GM23338 (cell line): ENCODE results near the gene SMIM44. TPM values are rescaled to one million over a fixed set of nuclear protein-coding genes. Genes with fewer than 3 reads are reported as not detected.

Experiments
- ATAC-seq: fragments of 200-7000 bp; cut with Tn5 transposase; 3 replicates; pipeline ENCODE4 v1.9.1; 2020
- DNase-seq: peaks from one replicate; pipeline ENCODE4 v3.0.0-alpha.2; 2015; ENCODE audit warnings: low spot score
- H2AFZ ChIP-seq: fragments of 200-600 bp; sonication (generic); 2 replicates; pipeline ENCODE4 v1.8.0; 2016; ENCODE audit warnings: antibody characterized with exemption, mild to moderate bottlenecking, moderate library complexity
- H3F3A ChIP-seq: fragments of 200-600 bp; sonication (generic); replicated peaks from 2 replicates; pipeline ENCODE4 v1.8.0; 2017; ENCODE audit warnings: antibody characterized with exemption, mixed run types, low read depth
- H3K27ac ChIP-seq: fragments of 200-600 bp; sonication (generic); 2 replicates; pipeline ENCODE4 v1.6.1; 2016; ENCODE audit warnings: low read depth
- H3K27me3 ChIP-seq: fragments of 200-600 bp; sonication (generic); 2 replicates; pipeline ENCODE4 v1.8.0; 2016; ENCODE audit warnings: mild to moderate bottlenecking, mixed run types, moderate library complexity; ENCODE audit not compliant: insufficient read depth
- H3K36me3 ChIP-seq: fragments of 200-600 bp; sonication (generic); 2 replicates; pipeline ENCODE4 v1.8.0; 2016; ENCODE audit warnings: mild to moderate bottlenecking; ENCODE audit not compliant: insufficient read depth
- H3K4me1 ChIP-seq: fragments of 200-600 bp; sonication (generic); 2 replicates; pipeline ENCODE4 v1.8.0; 2016; ENCODE audit warnings: mild to moderate bottlenecking, moderate library complexity; ENCODE audit not compliant: insufficient read depth
- H3K4me2 ChIP-seq: fragments of 200-600 bp; sonication (generic); 2 replicates; pipeline ENCODE4 v1.7.1; 2017; ENCODE audit warnings: mixed run types
- H3K4me3 ChIP-seq: fragments of 200-600 bp; sonication (generic); 2 replicates; pipeline ENCODE4 v1.6.1; 2016; ENCODE audit warnings: mixed run types
- H3K79me2 ChIP-seq: fragments of 200-600 bp; sonication (generic); replicated peaks from 2 replicates; pipeline ENCODE4 v1.8.0; 2017; ENCODE audit warnings: mild to moderate bottlenecking; ENCODE audit not compliant: insufficient read depth
- H3K9me2 ChIP-seq: fragments of 200-600 bp; sonication (generic); 2 replicates; pipeline ENCODE4 v1.8.0; 2017; ENCODE audit not compliant: insufficient read depth
- H4K20me1 ChIP-seq: fragments of 200-600 bp; sonication (generic); replicated peaks from 2 replicates; pipeline ENCODE4 v1.8.0; 2017; ENCODE audit warnings: mild to moderate bottlenecking; ENCODE audit not compliant: insufficient read depth
- H3K27ac Mint-ChIP-seq: 2 replicates; pipeline ENCODE4 v1.8.0; 2020; ENCODE audit warnings: inconsistent platforms, mild to moderate bottlenecking, moderate library complexity, mixed read lengths
- H3K27me3 Mint-ChIP-seq: 3 replicates; pipeline ENCODE4 v1.8.0; 2022; ENCODE audit warnings: low read depth, mild to moderate bottlenecking, moderate library complexity, mixed read lengths, inconsistent platforms; ENCODE audit not compliant: insufficient read depth, poor library complexity
- H3K36me3 Mint-ChIP-seq: 3 replicates; pipeline ENCODE4 v1.8.0; 2021; ENCODE audit warnings: low read depth, mild to moderate bottlenecking, inconsistent platforms, moderate library complexity, mixed read lengths
- H3K4me1 Mint-ChIP-seq: 3 replicates; pipeline ENCODE4 v1.8.0; 2020; ENCODE audit warnings: mild to moderate bottlenecking, inconsistent platforms, mixed read lengths
- H3K4me3 Mint-ChIP-seq: 3 replicates; pipeline ENCODE4 v1.8.0; 2021; ENCODE audit warnings: moderate library complexity, mild to moderate bottlenecking, inconsistent platforms, mixed read lengths
- H3K9me3 Mint-ChIP-seq: 3 replicates; pipeline ENCODE4 v1.8.0; 2020; ENCODE audit warnings: moderate library complexity, mild to moderate bottlenecking, inconsistent platforms, mixed read lengths
- CREB1 ChIP-seq: fragments of 250-450 bp; sonication (Bioruptor Pico); IDR thresholded peaks from 2 replicates; pipeline ENCODE4 v1.5.0; 2020; ENCODE audit warnings: low read depth, mild to moderate bottlenecking, moderate library complexity
- ETS1 ChIP-seq: IDR thresholded peaks from 2 replicates; pipeline ENCODE4 v1.6.1; 2016; ENCODE audit warnings: antibody characterized with exemption
- EZH2 ChIP-seq: fragments of 200-600 bp; sonication (generic); IDR thresholded peaks from one replicate; pipeline ENCODE4 v1.8.0; 2017; ENCODE audit warnings: antibody characterized with exemption, mild to moderate bottlenecking, low read depth; ENCODE audit not compliant: unreplicated experiment
- EZH2phosphoT487 ChIP-seq: fragments of 200-600 bp; sonication (generic); IDR thresholded peaks from one replicate; pipeline ENCODE4 v1.8.1; 2018; ENCODE audit warnings: antibody characterized with exemption; ENCODE audit not compliant: unreplicated experiment
- JUNB ChIP-seq: IDR thresholded peaks from one replicate; pipeline ENCODE4 v1.6.1; 2016; ENCODE audit warnings: antibody characterized with exemption; ENCODE audit not compliant: unreplicated experiment
- POLR2AphosphoS5 ChIP-seq: IDR thresholded peaks from 2 replicates; pipeline ENCODE4 v1.6.1; 2016; ENCODE audit warnings: antibody characterized with exemption, low read depth
- REST ChIP-seq: IDR thresholded peaks from one replicate; pipeline ENCODE4 v1.6.1; 2018; ENCODE audit warnings: antibody characterized with exemption; ENCODE audit not compliant: unreplicated experiment
- ZNF114 ChIP-seq: fragments of 250-450 bp; sonication (Bioruptor Pico); IDR thresholded peaks from 2 replicates; pipeline ENCODE4 v1.5.0; 2020; ENCODE audit warnings: mild to moderate bottlenecking, moderate library complexity
- ZNF331 ChIP-seq: fragments of 250-450 bp; sonication (Bioruptor Pico); IDR thresholded peaks from 2 replicates; pipeline ENCODE4 v1.5.0; 2020; ENCODE audit warnings: low read depth, mild to moderate bottlenecking, moderate library complexity
- polyA plus RNA-seq: library from polyadenylated mRNA; unstranded; fragments of >200 nt; fragmentation: Nextera tagmentation; extraction: Ambion mirVana; gene quantifications from 2 replicates; pipeline ENCODE4 v1.2.1, GENCODE V29; 2016
- total RNA-seq: library from RNA; depleted of rRNA; stranded (reverse); fragments of >200 nt; shearing (Covaris generic); gene quantifications from 2 replicates; pipeline ENCODE4 v1.2.3, GENCODE V29; 2014

The SMIM44 gene
- total and polyA plus RNA-seq, 2 experiments from 2014 or later = not detected

- Mint-ChIP-seq H3K27me3 (peaks cover 25% of the 10 kb centered on the region), H3K4me1 (peaks cover 11% of the 10 kb centered on the region; the same call in 2 of the 3 replicates), H3K4me3 (peak overlapping the region; percentile 82), H3K9me3 (no peaks in the 10 kb centered on the region), H3K36me3 (peaks cover 11% of the 10 kb centered on the region; the same call in 2 of the 3 replicates), H3K27ac (no peak overlapping the region; the same call in 1 of the 2 replicates)
- H3K9me2 ChIP-seq = no peaks in the 10 kb centered on the region
- H4K20me1 ChIP-seq = peaks cover 7% of the 10 kb centered on the region; the same call in 1 of the 2 replicates
- no peaks in the 10 kb centered on the region for H3F3A ChIP-seq
- peak overlapping the region; percentile 97 for H3K4me2 ChIP-seq
- H3K36me3 ChIP-seq = no peaks in the 10 kb centered on the region
- H3K4me1 ChIP-seq = peaks cover 15% of the 10 kb centered on the region
- peaks cover 33% of the 10 kb centered on the region for H3K79me2 ChIP-seq
- DNase-seq = peak; percentile 52
- H3K4me3 ChIP-seq = peak overlapping the region; percentile 86
- TF ChIP-seq EZH2 = no peak
- no peak for TF ChIP-seq EZH2phosphoT487
- TF ChIP-seq POLR2AphosphoS5 = no peak
- no peak for TF ChIP-seq ZNF331 (CRISPR knock-in tag)
- TF ChIP-seq ZNF114 (CRISPR knock-in tag) = no peak
- no peak for TF ChIP-seq CREB1 (CRISPR knock-in tag)
- no peak for TF ChIP-seq JUNB
- TF ChIP-seq REST = no peak
- no peak overlapping the region for H3K27ac ChIP-seq
- peak overlapping the region; percentile 43; the same call in 1 of the 2 replicates for H2AFZ ChIP-seq
- no peaks in the 10 kb centered on the region for H3K27me3 ChIP-seq
- ATAC-seq = peak; percentile 12
Measured at GRCh38 chr19:3506384-3507340, 23.4 kb upstream of the SMIM44 start.

- Histone ChIP-seq H2AFZ (peak within 1 kb of the TSS; percentile 88; the same call in 1 of the 2 replicates), H3K79me2 (peaks cover 25% of the 10 kb centered on the region), H3K4me1 (peaks cover 15% of the 10 kb centered on the region), H3K27ac (peak within 1 kb of the TSS; percentile 92), H3F3A (no peaks in the 10 kb centered on the region), H3K27me3 (no peaks in the 10 kb centered on the region), H3K4me3 (peak within 1 kb of the TSS; percentile 86), H3K36me3 (no peaks in the 10 kb centered on the region), H3K4me2 (peak within 1 kb of the TSS; percentile 97), H3K9me2 (no peaks in the 10 kb centered on the region), H4K20me1 (peaks cover 2% of the 10 kb centered on the region; the same call in 1 of the 2 replicates)
- Mint-ChIP-seq H3K27me3 (peaks cover 23% of the 10 kb centered on the region), H3K36me3 (peaks cover 11% of the 10 kb centered on the region; the same call in 2 of the 3 replicates), H3K9me3 (peaks cover 2% of the 10 kb centered on the region; the same call in 1 of the 3 replicates), H3K27ac (peak within 1 kb of the TSS; percentile 98), H3K4me1 (peaks cover 14% of the 10 kb centered on the region), H3K4me3 (peak within 1 kb of the TSS; percentile 82)
- ATAC-seq = peak; percentile 82
- peak; percentile 97 for DNase-seq
- TF ChIP-seq EZH2phosphoT487 = no peak
- peak; percentile 44 for TF ChIP-seq POLR2AphosphoS5
- TF ChIP-seq REST = no peak
- no peak for TF ChIP-seq JUNB
- TF ChIP-seq ETS1 = 0 out of 2 replicates have a peak, but pooled peaks have one; percentile 74
- TF ChIP-seq EZH2 = no peak
- TF ChIP-seq CREB1 (CRISPR knock-in tag) = peak; percentile 92
Measured at GRCh38 chr19:3505598-3506383, 22.6 kb upstream of the SMIM44 start, which contains the start of gene FZR1. FZR1 (plus strand) TSS chr19:3506311; CDS start chr19:3522990, 16,679 bp downstream.
